ENCODE measurements around the gene BIRC5.
"Not testable (repeated sequence)": the region's sequence is repeated elsewhere in the genome, so short reads cannot be mapped to it uniquely, and the experiment has no call there.

BIRC5 gene

GRCh38 chr17:78232859-78233173, 18.8 kb downstream of the BIRC5 start:
- no peak overlapping the region for H3K9ac ChIP-seq (ENCODE audit: low read depth in 1 of 2, low read length in 2 of 2)
- no peaks in the 10 kb centered on the region for H3K9me3 ChIP-seq (ENCODE audit: control insufficient read depth in 2 of 2, low read length in 2 of 2)
- no peak overlapping the region for H3K27ac ChIP-seq (ENCODE audit: low read depth in 2 of 2, low read length in 2 of 2)
- H3K4me1 ChIP-seq (ENCODE audit: control insufficient read depth in 2 of 2, insufficient read depth in 2 of 2, low read length in 2 of 2) = no peaks in the 10 kb centered on the region
- H3K36me3 ChIP-seq (ENCODE audit: control insufficient read depth in 2 of 2, insufficient read depth in 2 of 2, low read length in 2 of 2) = no peaks in the 10 kb centered on the region
- no peak overlapping the region for H3K4me3 ChIP-seq (ENCODE audit: low read length in 2 of 2)
- H3K27me3 ChIP-seq (ENCODE audit: control insufficient read depth in 2 of 2, insufficient read depth in 2 of 2, low read length in 2 of 2) = peaks cover 21 to 27% of the 10 kb centered on the region in 2 donors

GRCh38 chr17:78233678-78234077, 19.6 kb downstream of the BIRC5 start:
- H3K9ac ChIP-seq (ENCODE audit: low read depth in 1 of 2, low read length in 2 of 2) = no peak overlapping the region
- H3K27me3 ChIP-seq (ENCODE audit: control insufficient read depth in 2 of 2, insufficient read depth in 2 of 2, low read length in 2 of 2) = peaks cover 21 to 23% of the 10 kb centered on the region in 2 donors
- no peaks in the 10 kb centered on the region for H3K4me1 ChIP-seq (ENCODE audit: control insufficient read depth in 2 of 2, insufficient read depth in 2 of 2, low read length in 2 of 2)

DNA sequence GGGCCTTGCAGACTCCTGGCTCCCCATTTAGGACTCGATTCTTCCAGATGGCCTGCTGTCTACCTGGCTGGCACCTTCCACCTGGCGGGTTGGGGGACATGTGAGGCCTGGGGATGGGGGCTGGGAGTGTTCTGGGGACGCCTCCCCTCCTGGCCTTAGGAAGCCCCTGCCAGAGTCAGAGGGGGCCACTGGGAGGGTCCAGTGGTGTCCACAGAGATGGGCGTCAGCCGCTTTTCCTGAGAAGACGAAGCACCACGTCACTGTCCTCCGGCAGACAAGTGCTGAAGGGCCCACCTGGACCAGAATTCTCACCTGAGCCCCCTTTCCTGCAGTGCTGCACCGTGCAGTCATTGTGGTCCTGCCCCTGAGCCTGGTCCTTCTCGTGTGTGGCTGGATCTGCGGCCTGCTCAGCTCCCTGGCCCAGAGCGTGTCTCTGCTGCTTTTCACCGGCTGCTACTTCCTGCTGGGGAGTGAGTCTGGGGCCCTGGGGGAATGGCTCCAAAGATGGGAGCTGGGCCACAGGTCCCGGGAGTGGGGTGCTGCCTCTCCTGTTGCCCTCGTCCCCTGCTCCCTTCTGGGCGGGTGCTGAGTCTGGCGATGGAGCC, 20.3 kb downstream of the BIRC5 start:
- Histone ChIP-seq H3K4me1 (ENCODE audit: control insufficient read depth in 2 of 2, insufficient read depth in 2 of 2, low read length in 2 of 2) (no peaks in the 10 kb centered on the region), H3K9ac (ENCODE audit: low read depth in 1 of 2, low read length in 2 of 2) (no peak overlapping the region), H3K36me3 (ENCODE audit: control insufficient read depth in 2 of 2, insufficient read depth in 2 of 2, low read length in 2 of 2) (no peaks in the 10 kb centered on the region), H3K9me3 (ENCODE audit: control insufficient read depth in 2 of 2, low read length in 2 of 2) (no peaks in the 10 kb centered on the region), H3K27ac (ENCODE audit: low read depth in 2 of 2, low read length in 2 of 2) (no peak overlapping the region), H3K4me3 (ENCODE audit: low read length in 2 of 2) (no peak overlapping the region), H3K27me3 (ENCODE audit: control insufficient read depth in 2 of 2, insufficient read depth in 2 of 2, low read length in 2 of 2) (peaks cover 21 to 22% of the 10 kb centered on the region in 2 donors)

More at GRCh38 chr17:78233678-78234077, 19.6 kb downstream of the BIRC5 start:
- Histone ChIP-seq H3K27ac (ENCODE audit: low read depth in 2 of 2, low read length in 2 of 2) (no peak overlapping the region), H3K4me3 (ENCODE audit: low read length in 2 of 2) (no peak overlapping the region), H3K36me3 (ENCODE audit: control insufficient read depth in 2 of 2, insufficient read depth in 2 of 2, low read length in 2 of 2) (no peaks in the 10 kb centered on the region), H3K9me3 (ENCODE audit: control insufficient read depth in 2 of 2, low read length in 2 of 2) (no peaks in the 10 kb centered on the region)

DNA sequence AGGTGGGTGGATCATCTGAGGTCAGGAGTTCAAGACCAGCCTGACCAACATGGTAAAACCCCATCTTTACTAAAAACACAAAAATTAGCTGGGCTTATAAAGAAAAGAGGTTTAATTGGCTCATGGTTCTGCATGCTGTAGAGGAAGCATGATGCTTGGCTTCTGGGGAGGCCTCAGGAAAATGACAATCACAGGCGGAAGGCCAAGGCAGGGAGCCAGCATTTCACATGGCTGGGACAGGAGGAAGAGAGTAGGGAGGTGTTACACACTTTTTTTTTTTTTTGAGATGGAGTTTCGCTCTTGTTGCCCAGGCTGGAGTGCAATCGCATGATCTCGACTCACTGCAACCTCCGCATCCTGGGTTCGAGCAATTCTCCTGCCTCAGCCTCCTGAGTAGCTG, 21.0 kb downstream of the BIRC5 start:
- not testable (repeated sequence) for H3K36me3 ChIP-seq (ENCODE audit: control insufficient read depth in 2 of 2, insufficient read depth in 2 of 2, low read length in 2 of 2); H3K4me1 ChIP-seq (ENCODE audit: control insufficient read depth in 2 of 2, insufficient read depth in 2 of 2, low read length in 2 of 2); H3K27ac ChIP-seq (ENCODE audit: low read depth in 2 of 2, low read length in 2 of 2); H3K4me3 ChIP-seq (ENCODE audit: low read length in 2 of 2); H3K9ac ChIP-seq (ENCODE audit: low read depth in 1 of 2, low read length in 2 of 2); H3K9me3 ChIP-seq (ENCODE audit: control insufficient read depth in 2 of 2, low read length in 2 of 2)
- H3K27me3 ChIP-seq (ENCODE audit: control insufficient read depth in 2 of 2, insufficient read depth in 2 of 2, low read length in 2 of 2) = peaks cover 20 to 21% of the 10 kb centered on the region in 2 donors

DNA sequence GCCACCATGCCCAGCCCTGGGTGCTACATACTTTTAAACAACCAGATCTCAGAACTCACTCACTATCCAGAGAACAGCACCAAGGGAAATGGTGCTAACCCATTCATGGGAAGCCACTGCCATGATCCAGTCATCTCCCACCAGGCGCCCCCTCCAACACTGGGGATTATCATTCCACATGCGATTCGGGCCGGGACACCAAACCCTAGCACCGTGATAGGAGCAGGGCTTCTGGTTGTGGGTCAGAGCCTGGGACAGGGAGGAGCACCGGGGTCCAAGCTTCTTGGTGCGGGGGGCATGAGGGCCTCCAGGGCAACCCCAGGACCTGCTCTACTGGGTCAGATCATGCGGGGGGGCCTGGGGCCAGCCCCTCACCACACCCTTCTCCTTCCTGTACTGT, 21.8 kb downstream of the BIRC5 start:
- H3K4me3 ChIP-seq (ENCODE audit: low read length in 2 of 2) = no peak overlapping the region
- no peaks in the 10 kb centered on the region for H3K9me3 ChIP-seq (ENCODE audit: control insufficient read depth in 2 of 2, low read length in 2 of 2)
- H3K36me3 ChIP-seq (ENCODE audit: control insufficient read depth in 2 of 2, insufficient read depth in 2 of 2, low read length in 2 of 2) = no peaks in the 10 kb centered on the region
- H3K9ac ChIP-seq (ENCODE audit: low read depth in 1 of 2, low read length in 2 of 2) = no peak overlapping the region
- H3K4me1 ChIP-seq (ENCODE audit: control insufficient read depth in 2 of 2, insufficient read depth in 2 of 2, low read length in 2 of 2) = no peaks in the 10 kb centered on the region
- no peak overlapping the region for H3K27ac ChIP-seq (ENCODE audit: low read depth in 2 of 2, low read length in 2 of 2)
- peaks cover 14% of the 10 kb centered on the region in 2 donors for H3K27me3 ChIP-seq (ENCODE audit: control insufficient read depth in 2 of 2, insufficient read depth in 2 of 2, low read length in 2 of 2)

DNA sequence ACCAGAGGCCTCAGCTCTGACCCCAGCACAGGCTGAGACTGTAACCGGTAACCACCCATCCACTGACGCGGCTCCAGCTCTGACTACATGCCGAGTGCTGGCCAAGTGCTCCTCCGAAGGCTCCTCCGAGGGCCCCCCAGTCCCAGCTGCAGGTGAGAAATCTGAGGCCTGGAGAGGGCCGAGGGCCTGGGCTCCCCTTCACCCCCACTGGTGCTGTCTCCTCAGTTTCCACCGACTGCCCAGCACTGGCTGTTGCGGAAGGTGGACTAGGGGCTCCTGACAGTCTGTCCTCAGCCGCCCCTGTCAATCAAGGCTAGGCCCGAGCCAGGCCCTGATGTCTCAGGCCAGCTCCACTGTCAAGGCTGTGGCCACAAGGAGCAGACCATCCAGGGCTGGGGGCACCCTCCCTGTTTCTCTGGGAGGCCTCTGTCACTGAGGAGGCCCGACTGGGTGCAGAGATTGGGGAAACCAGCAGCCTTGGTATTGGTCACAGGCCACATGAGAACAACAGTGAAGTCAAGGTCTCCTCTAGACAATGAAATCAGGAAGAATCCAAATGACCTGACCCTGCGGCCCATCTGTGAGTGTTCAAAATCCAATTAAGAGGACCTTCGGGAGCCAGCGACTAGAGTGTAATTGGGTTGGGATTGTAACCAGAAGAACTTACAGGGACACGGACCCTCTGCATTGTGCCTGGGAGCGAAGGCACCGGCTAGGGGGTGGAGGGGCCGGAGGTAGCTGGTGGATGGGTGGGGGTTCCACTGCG, 22.5 kb downstream of the BIRC5 start:
- Histone ChIP-seq H3K27me3 (ENCODE audit: control insufficient read depth in 2 of 2, insufficient read depth in 2 of 2, low read length in 2 of 2) (peaks cover 8 to 9% of the 10 kb centered on the region in 2 donors), H3K4me3 (ENCODE audit: low read length in 2 of 2) (no peak overlapping the region), H3K9ac (ENCODE audit: low read depth in 1 of 2, low read length in 2 of 2) (no peak overlapping the region), H3K36me3 (ENCODE audit: control insufficient read depth in 2 of 2, insufficient read depth in 2 of 2, low read length in 2 of 2) (no peaks in the 10 kb centered on the region), H3K27ac (ENCODE audit: low read depth in 2 of 2, low read length in 2 of 2) (no peak overlapping the region), H3K9me3 (ENCODE audit: control insufficient read depth in 2 of 2, low read length in 2 of 2) (no peaks in the 10 kb centered on the region), H3K4me1 (ENCODE audit: control insufficient read depth in 2 of 2, insufficient read depth in 2 of 2, low read length in 2 of 2) (no peaks in the 10 kb centered on the region)

- no peak overlapping the region for H3K27ac ChIP-seq (ENCODE audit: low read depth in 2 of 2, low read length in 2 of 2)
- no peak overlapping the region for H3K9ac ChIP-seq (ENCODE audit: low read depth in 1 of 2, low read length in 2 of 2)
- H3K27me3 ChIP-seq (ENCODE audit: control insufficient read depth in 2 of 2, insufficient read depth in 2 of 2, low read length in 2 of 2) = peaks cover 6% of the 10 kb centered on the region in 2 donors
- H3K9me3 ChIP-seq (ENCODE audit: control insufficient read depth in 2 of 2, low read length in 2 of 2) = no peaks in the 10 kb centered on the region
- H3K4me1 ChIP-seq (ENCODE audit: control insufficient read depth in 2 of 2, insufficient read depth in 2 of 2, low read length in 2 of 2) = no peaks in the 10 kb centered on the region
- no peaks in the 10 kb centered on the region for H3K36me3 ChIP-seq (ENCODE audit: control insufficient read depth in 2 of 2, insufficient read depth in 2 of 2, low read length in 2 of 2)
- no peak overlapping the region for H3K4me3 ChIP-seq (ENCODE audit: low read length in 2 of 2)
These were observed 23.5 kb downstream of the BIRC5 start for GRCh38 chr17:78237401-78238012.

GRCh38 chr17:78238823-78239488, 24.9 kb downstream of the BIRC5 start:
- H3K4me1 ChIP-seq (ENCODE audit: control insufficient read depth in 2 of 2, insufficient read depth in 2 of 2, low read length in 2 of 2) = no peaks in the 10 kb centered on the region
- H3K36me3 ChIP-seq (ENCODE audit: control insufficient read depth in 2 of 2, insufficient read depth in 2 of 2, low read length in 2 of 2) = no peaks in the 10 kb centered on the region
- no peaks in the 10 kb centered on the region for H3K9me3 ChIP-seq (ENCODE audit: control insufficient read depth in 2 of 2, low read length in 2 of 2)
- no peak overlapping the region for H3K4me3 ChIP-seq (ENCODE audit: low read length in 2 of 2)
- H3K27me3 ChIP-seq (ENCODE audit: control insufficient read depth in 2 of 2, insufficient read depth in 2 of 2, low read length in 2 of 2) = no peaks in the 10 kb centered on the region
- H3K27ac ChIP-seq (ENCODE audit: low read depth in 2 of 2, low read length in 2 of 2) = no peak overlapping the region
- no peak overlapping the region for H3K9ac ChIP-seq (ENCODE audit: low read depth in 1 of 2, low read length in 2 of 2)

- Histone ChIP-seq H3K27ac (ENCODE audit: low read depth in 2 of 2, low read length in 2 of 2) (no peak overlapping the region), H3K4me1 (ENCODE audit: control insufficient read depth in 2 of 2, insufficient read depth in 2 of 2, low read length in 2 of 2) (no peaks in the 10 kb centered on the region), H3K27me3 (ENCODE audit: control insufficient read depth in 2 of 2, insufficient read depth in 2 of 2, low read length in 2 of 2) (no peaks in the 10 kb centered on the region), H3K4me3 (ENCODE audit: low read length in 2 of 2) (no peak overlapping the region), H3K9ac (ENCODE audit: low read depth in 1 of 2, low read length in 2 of 2) (no peak overlapping the region), H3K9me3 (ENCODE audit: control insufficient read depth in 2 of 2, low read length in 2 of 2) (no peaks in the 10 kb centered on the region), H3K36me3 (ENCODE audit: control insufficient read depth in 2 of 2, insufficient read depth in 2 of 2, low read length in 2 of 2) (no peaks in the 10 kb centered on the region)
These were observed 25.5 kb downstream of the BIRC5 start for GRCh38 chr17:78239489-78239931.
